Measurements from ENCODE around the gene ZNF273.
"Not testable (repeated sequence)": the region's sequence is repeated elsewhere in the genome, so short reads cannot be mapped to it uniquely, and the experiment has no call there.

Gene ZNF273

GRCh38 chr7:64887756-64888508 is 15.1 kb upstream of the ZNF273 start:
- TF ChIP-seq, protein P1, sequence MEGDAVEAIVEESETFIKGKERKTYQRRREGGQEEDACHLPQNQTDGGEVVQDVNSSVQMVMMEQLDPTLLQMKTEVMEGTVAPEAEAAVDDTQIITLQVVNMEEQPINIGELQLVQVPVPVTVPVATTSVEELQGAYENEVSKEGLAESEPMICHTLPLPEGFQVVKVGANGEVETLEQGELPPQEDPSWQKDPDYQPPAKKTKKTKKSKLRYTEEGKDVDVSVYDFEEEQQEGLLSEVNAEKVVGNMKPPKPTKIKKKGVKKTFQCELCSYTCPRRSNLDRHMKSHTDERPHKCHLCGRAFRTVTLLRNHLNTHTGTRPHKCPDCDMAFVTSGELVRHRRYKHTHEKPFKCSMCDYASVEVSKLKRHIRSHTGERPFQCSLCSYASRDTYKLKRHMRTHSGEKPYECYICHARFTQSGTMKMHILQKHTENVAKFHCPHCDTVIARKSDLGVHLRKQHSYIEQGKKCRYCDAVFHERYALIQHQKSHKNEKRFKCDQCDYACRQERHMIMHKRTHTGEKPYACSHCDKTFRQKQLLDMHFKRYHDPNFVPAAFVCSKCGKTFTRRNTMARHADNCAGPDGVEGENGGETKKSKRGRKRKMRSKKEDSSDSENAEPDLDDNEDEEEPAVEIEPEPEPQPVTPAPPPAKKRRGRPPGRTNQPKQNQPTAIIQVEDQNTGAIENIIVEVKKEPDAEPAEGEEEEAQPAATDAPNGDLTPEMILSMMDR (IDR thresholded peaks at IDR 0.05; ENCODE audit: low read depth, low read length) = no peak; the same call in 1 of the 2 replicates
- DNase-seq (ENCODE audit: extremely low read depth, low read depth) = no peak

DNA sequence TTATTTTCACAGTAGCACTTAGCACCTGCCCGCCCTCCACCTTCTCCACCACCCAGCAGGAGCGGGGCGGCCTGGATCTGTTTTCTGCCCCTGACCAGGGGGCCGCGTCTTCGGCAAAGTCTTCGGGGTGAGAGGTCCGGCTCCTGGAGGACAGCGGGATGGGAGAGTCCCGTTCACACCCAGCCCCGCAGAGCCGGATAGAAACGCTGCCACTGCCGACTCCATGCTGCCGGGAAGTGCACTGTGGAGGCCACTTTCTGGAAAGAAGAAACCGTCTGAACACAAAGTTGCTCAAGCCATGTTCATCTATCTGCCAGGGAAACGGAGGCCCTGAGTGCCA is 14.5 kb upstream of the ZNF273 start:
- no peak for DNase-seq (ENCODE audit: extremely low read depth, low read depth)
- TF ChIP-seq, protein P1 (IDR thresholded peaks at IDR 0.05; ENCODE audit: low read depth, low read length) = no peak

DNA sequence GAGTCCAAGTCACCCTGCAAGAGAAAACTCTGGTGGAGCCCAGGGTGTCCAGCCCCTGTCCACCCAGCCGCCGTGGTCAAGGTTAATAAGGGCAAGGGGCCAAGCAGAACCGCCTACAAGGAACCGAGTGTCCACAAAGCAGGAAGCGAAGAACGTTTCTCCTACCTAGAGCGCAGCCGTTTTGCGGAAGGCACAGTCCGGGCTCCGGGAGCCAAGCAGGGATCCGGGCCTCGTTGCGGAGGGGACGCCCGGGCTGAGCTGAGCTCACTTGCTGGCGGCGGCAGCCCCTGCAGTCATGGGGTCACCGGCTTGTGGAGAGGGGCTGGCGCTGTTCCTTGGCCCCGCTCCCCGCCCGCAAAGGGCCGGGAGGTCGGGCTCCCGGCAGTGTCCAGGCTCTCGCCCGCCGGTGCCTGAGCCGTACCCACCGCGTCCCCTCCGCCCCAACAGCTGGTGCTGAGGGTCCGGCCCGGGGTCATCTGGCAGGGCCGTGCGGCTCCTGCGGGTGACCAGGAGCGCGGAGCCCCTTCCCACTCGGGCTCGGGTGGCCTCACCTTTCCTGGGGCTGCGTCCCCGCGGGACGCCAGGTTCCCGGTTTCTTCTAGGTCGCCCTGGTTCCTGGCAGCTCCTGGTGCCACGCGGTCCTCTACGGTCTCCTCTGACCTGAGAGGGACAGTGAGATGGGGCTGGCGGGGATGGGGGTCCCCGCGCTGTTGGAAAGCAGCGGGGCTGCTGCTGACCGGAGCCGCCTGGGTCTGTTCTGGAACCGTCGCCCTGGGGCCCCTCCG is 14.0 kb upstream of the ZNF273 start:
- DNase-seq (ENCODE audit: extremely low read depth, low read depth) = no peak

GRCh38 chr7:64889686-64890162 is 13.3 kb upstream of the ZNF273 start:
- no peak for DNase-seq (ENCODE audit: extremely low read depth, low read depth)
- TF ChIP-seq, protein P1 (IDR thresholded peaks at IDR 0.05; ENCODE audit: low read depth, low read length) = no peak

More for the DNA sequence above, 14.0 kb upstream of the ZNF273 start:
- TF ChIP-seq, protein P1 (IDR thresholded peaks at IDR 0.05; ENCODE audit: low read depth, low read length) = no peak

GRCh38 chr7:64890273-64890672 is 12.8 kb upstream of the ZNF273 start:
- DNase-seq (ENCODE audit: extremely low read depth, low read depth) = not testable (repeated sequence)

DNA sequence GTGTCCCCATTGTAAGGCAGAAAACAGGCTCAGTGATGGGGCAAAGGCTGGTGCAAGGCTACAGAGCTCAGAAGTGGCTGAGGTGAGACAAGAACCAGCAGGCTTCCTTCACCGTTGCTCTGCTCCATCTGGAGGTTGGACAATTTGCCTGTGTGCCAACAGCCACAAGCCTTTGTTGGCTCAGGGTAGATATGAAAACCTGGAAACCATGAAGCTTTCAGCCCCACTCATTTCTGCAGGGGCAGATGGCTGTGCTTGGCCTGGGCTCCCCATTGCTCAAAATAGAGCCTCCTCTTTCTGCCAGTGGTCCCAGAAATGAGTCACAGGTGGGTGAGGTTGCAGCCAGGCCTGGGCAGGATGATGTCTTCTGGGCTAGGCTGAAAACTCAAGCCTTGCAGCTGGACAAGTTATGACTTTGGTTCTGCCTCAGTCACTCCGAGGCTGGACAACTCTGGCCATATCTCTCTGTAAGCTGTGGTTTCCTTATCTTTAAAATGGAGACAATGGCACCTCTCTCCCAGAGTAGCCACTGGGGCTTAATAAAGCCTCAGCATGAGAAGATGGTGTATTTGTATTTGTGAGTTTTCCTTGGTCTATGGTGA is 12.2 kb upstream of the ZNF273 start:
- TF ChIP-seq, protein P1 (IDR thresholded peaks at IDR 0.05; ENCODE audit: low read depth, low read length) = no peak
- no peak for DNase-seq (ENCODE audit: extremely low read depth, low read depth)

DNA sequence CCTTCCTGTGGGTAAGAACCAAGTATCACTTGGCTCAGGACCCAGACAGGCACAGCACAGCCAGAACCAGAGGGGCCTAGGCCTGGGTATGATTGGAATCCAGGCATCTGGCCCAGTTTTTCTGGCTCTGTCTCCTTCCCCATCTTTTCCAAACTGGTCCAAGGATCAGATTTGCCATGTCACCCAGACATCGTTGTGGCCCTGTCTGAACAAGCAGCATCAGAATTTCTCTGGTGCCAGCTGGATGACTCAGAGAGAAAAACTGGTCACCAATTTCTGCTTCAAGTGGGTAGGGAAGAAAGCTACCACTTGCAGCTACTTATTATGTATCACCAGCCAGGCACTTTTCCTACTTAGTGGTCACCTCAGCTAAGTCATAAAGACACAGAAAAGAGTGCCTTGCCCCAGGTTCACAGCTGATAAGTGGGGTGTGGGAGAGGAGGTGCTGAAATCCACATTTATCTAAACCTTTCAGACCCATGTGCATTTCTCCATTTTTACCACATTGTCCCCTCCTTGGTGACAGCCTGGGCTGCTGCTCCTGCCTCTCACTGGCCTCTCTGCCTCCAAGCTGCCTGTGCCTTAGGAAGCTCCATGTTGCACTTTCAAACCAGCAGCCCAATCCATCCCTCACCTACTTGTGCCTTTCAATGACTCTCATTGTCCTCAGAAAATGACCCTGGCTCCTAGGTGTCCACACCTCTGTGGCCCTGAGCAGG is 11.6 kb upstream of the ZNF273 start:
- not testable (repeated sequence) for DNase-seq (ENCODE audit: extremely low read depth, low read depth)

DNA sequence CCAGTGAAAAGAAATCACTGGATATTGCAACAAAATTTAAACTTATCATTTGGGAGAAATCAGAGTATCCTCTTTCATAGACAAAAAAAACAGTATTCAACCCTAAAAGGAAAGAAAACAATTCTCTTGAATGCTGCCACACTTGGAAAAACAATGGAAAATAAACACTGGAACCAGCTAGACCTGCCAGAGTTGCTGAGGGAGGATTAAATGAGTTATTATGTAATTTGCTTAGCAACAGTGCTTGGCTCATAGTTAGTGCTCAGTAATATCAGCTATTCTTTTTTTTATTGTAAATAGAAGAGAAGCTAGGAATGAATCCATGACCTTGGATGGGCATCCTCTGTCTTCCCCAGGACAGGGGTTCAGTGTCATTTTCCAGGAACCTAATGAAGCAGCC is 11.0 kb upstream of the ZNF273 start:
- TF ChIP-seq, protein P1 (IDR thresholded peaks at IDR 0.05; ENCODE audit: low read depth, low read length) = no peak
- DNase-seq (ENCODE audit: extremely low read depth, low read depth) = no peak
